IgD-negative memory B cell (primary cell): ENCODE measurements around the gene PANX3. TPM values are rescaled to one million over a fixed set of nuclear protein-coding genes. Genes with fewer than 3 reads are reported as not detected.
"Not testable (repeated sequence)": the region's sequence is repeated elsewhere in the genome, so short reads cannot be mapped to it uniquely, and the experiment has no call there.

ENCODE experiments used
- H3K27ac Mint-ChIP-seq, 3 donors: one replicate each; pipeline ENCODE4 v1.8.0; 2020 to 2022; ENCODE audit warnings: mild to moderate bottlenecking in 3 of 3, mixed read lengths in 3 of 3, moderate library complexity in 1 of 3
- H3K27me3 Mint-ChIP-seq: one replicate; pipeline ENCODE4 v1.8.0; 2021; ENCODE audit warnings: mixed read lengths
- H3K36me3 Mint-ChIP-seq: one replicate; pipeline ENCODE4 v1.8.0; 2020; ENCODE audit warnings: mild to moderate bottlenecking, mixed read lengths
- H3K4me1 Mint-ChIP-seq, 3 donors: one replicate each; pipeline ENCODE4 v1.8.0; 2020 to 2022; ENCODE audit warnings: mixed read lengths in 3 of 3, mild to moderate bottlenecking in 1 of 3
- H3K4me3 Mint-ChIP-seq, 4 donors: one replicate each; pipeline ENCODE4 v1.8.0; 2020 to 2022; ENCODE audit warnings: mild to moderate bottlenecking in 4 of 4, mixed read lengths in 4 of 4, moderate library complexity in 3 of 4
- H3K9me3 Mint-ChIP-seq, 3 donors: one replicate each; pipeline ENCODE4 v1.8.0; 2020 to 2021; ENCODE audit warnings: mixed read lengths in 3 of 3, mild to moderate bottlenecking in 1 of 3
- polyA plus RNA-seq: library from polyadenylated mRNA; unstranded; fragments of 300-500 nt; fragmentation: Illumina TruSeq; gene quantifications from one replicate; pipeline ENCODE4 v1.2.3, GENCODE V29; 2021

The PANX3 gene
- polyA plus RNA-seq, 1 donor from 2014 or later: not detected

DNA sequence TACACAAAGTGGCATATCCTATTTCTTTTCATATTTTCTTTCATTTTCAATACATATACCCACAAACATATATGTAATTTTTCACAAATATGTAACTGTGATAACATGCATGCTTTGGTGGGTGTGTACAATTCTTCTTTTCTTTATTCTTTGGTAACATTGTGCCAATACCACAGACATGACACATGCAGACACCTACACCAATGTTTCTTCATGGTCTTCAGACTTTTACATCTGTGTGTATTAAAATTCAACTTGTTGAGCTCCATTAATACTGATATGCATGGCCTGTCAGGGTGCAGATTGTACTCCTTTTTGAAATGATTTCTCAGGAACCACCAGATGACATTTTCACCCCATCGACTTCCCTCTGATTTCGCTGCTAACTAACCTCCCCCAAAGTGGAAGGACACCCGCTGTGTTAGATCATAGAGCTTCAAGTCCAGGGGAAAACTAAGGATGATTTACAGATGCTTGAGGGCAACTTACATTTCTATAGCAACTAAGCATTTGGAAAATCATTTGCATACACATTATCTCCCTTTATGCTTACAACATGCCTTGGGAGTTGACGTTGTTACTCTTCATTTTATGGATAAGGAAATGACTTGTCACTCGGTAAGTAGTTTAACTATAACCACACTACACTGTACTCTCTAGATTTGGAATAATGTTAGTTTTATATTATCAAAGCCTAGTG is 10.5 kb upstream of the PANX3 start:
- no peak overlapping the region for H3K4me3 Mint-ChIP-seq
- H3K27me3 Mint-ChIP-seq: peaks cover 6% of the 10 kb centered on the region
- H3K27ac Mint-ChIP-seq: no peak overlapping the region
- peaks cover 0 to 2% (median 0%) of the 10 kb centered on the region in 3 donors for H3K9me3 Mint-ChIP-seq
- H3K36me3 Mint-ChIP-seq: no peaks in the 10 kb centered on the region
- peaks cover 0 to under 1% (median 0%) of the 10 kb centered on the region in 3 donors for H3K4me1 Mint-ChIP-seq

DNA sequence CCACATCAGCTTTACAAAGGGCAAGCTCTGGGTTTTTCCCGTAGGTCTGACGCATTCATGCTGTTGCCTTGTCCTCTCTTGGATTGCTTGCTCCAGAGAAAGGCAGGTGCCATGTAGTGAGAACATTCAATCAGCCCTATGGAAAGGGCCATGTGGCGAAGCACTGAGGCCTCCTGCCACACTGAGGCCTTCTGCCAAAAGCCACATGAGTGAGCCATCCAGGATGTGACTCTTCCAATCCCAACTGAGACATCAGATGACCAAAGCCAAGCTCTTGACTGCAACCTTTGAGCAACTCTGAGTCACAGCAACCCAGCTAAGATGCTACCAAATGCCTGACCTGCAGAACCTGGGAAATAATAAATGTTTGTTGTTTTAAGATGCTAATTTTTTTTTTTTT is 9.0 kb upstream of the PANX3 start:
- Mint-ChIP-seq H3K9me3 (peaks cover 0 to 2% (median 0%) of the 10 kb centered on the region in 3 donors), H3K27me3 (peaks cover 4% of the 10 kb centered on the region), H3K4me3 (no peak overlapping the region), H3K4me1 (peaks cover 0 to 2% (median 0%) of the 10 kb centered on the region in 3 donors), H3K27ac (no peak overlapping the region), H3K36me3 (no peaks in the 10 kb centered on the region)

DNA sequence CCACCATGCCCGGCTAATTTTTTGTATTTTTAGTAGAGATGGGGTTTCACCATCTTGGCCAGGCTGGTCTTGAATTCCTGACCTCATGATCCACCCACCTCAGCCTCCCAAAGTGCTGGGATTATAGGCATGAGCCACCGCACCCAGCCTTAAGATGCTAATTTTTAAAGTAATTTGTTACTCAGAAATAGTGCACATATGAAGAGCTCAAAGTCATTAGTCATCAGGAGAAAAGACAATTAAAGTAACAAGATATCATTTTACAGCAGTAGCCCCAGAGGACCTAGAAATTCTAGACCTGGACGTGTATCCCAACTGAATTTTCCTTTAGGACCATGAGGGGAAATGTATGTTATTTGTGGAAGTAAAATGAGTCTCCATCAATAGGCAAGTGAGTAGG is 8.5 kb upstream of the PANX3 start:
- H3K27ac Mint-ChIP-seq, H3K36me3 Mint-ChIP-seq, H3K4me1 Mint-ChIP-seq, H3K9me3 Mint-ChIP-seq, H3K27me3 Mint-ChIP-seq, H3K4me3 Mint-ChIP-seq: not testable (repeated sequence)

DNA sequence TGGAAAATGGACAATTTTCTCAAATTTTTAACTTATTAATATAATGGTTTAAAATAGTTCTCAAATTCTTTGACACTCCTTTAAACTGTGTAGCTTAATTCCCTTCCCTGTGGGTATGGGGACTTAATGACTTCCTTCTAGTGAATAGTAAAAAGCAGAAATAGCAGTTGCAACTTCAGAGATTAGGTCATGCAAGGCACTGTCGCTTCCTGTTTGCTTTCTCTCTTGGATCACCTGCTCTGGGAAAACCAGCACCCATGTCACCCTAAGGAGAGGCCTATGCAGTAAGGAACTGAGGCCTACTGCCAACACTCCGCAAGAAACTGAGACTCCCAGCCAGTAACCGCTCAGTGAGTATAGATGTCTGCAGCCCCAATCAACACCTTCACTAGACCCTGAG is 5.5 kb upstream of the PANX3 start:
- H3K36me3 Mint-ChIP-seq: peaks cover 2% of the 10 kb centered on the region
- H3K4me1 Mint-ChIP-seq: peaks cover 0 to 2% (median 0%) of the 10 kb centered on the region in 3 donors
- no peaks in the 10 kb centered on the region for H3K9me3 Mint-ChIP-seq
- no peak overlapping the region for H3K4me3 Mint-ChIP-seq
- H3K27me3 Mint-ChIP-seq: peaks cover 3% of the 10 kb centered on the region
- H3K27ac Mint-ChIP-seq: peak overlapping the region in 1 of 3 donors; percentile 63

DNA sequence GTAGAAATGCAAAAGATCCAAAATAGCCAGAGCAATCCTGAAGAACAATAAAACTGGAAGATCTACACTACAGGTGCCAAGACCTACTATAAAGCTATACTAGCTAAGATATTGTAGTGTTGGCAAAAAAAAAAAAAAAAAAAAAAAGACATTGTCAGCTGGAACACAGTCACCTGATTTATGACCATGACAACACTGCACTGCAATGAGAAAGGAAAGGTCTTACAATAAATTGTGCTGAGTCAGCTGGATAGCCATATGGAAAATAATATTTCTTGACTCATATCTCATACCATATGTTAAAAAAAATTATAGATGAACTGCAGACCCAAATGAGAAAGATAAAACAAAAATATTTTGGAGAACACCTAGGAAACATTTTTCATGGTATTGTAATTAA is 3.1 kb upstream of the PANX3 start:
- H3K36me3 Mint-ChIP-seq: peaks cover 2% of the 10 kb centered on the region
- no peaks in the 10 kb centered on the region for H3K9me3 Mint-ChIP-seq
- no peak overlapping the region for H3K27ac Mint-ChIP-seq
- H3K27me3 Mint-ChIP-seq: no peaks in the 10 kb centered on the region
- H3K4me3 Mint-ChIP-seq: no peak overlapping the region
- peaks cover 0 to 2% (median 0%) of the 10 kb centered on the region in 3 donors for H3K4me1 Mint-ChIP-seq

DNA sequence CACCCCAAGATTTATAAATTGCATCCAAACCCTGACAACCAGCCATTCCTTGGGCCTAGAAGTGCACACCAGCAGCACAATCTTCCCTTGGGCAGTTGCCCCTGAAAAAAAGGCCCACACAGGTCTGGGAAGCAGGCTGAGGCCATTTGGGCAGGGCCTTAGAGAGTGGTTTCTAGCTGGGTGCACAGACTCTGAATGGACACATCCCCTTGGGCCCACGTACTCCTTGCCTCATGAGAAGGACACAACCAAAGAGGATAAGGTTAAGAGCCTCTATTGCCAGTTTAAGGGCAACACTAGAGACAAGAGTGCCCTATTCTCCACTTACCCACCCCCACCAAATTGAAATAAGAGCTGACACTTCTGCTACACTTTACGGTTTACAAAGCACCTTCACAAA is 933 bp upstream of the PANX3 start:
- Mint-ChIP-seq H3K4me1 (peaks cover 0 to 4% (median 0%) of the 10 kb centered on the region in 3 donors), H3K27ac (no peak overlapping the region), H3K27me3 (peaks cover 2% of the 10 kb centered on the region), H3K9me3 (no peaks in the 10 kb centered on the region), H3K4me3 (no peak overlapping the region), H3K36me3 (peaks cover 2% of the 10 kb centered on the region)

DNA sequence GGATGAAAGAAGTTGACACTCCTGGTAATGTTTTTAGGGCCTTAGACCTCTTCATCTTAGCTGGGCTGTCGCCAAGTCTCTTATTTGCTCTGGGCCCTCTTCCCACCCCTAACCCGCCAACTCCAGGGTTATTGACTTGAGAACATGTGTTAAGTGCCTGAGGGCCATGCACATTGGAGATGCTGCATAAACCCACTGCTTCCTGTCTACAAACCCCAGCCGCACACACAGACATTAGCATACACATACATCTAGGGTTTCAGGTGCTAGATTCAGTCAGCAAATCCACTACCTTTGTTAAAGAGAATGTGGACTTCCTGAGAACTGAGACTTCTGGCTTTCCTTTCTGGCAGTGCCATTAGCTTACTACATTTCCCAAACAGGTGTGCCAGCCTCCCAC is 817 bp downstream of the PANX3 start:
- Mint-ChIP-seq H3K27ac (no peak overlapping the region), H3K4me3 (no peak overlapping the region), H3K4me1 (peaks cover 0 to 2% (median 0%) of the 10 kb centered on the region in 3 donors), H3K27me3 (peaks cover 3% of the 10 kb centered on the region), H3K36me3 (peaks cover 2% of the 10 kb centered on the region), H3K9me3 (no peaks in the 10 kb centered on the region)

DNA sequence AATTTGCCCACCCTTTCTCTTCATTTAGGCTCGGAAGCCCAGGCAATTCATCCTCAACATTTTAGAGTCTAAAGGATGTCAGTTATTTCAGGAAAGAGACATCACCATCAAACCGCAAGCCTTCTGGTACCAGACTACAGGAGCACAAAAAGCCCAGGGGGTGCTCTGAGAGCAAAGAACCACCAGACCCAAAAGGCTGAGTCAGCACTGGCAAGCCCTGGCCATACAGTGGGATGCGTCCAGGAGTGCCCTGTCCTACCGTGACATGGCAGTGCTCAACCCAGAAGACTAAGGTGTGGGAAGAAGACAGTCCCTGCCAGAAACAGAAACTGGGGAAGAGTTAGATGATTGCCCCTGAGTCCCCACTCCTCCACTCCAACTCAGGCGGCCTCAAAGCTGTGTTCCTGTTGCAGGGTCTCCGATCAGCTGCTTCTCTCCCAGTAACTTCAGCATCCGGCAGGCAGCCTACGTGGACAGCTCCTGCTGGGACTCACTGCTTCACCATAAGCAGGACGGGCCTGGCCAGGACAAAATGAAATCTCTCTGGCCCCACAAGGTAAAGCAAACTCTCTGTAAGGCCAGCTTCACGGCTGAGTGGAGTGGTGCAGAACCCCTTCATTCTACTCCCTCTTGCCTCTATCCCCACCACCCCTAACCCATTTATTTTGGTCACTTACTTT is 1.5 kb downstream of the PANX3 start:
- peaks cover 3% of the 10 kb centered on the region for H3K36me3 Mint-ChIP-seq
- peaks cover 3% of the 10 kb centered on the region for H3K27me3 Mint-ChIP-seq
- H3K9me3 Mint-ChIP-seq: no peaks in the 10 kb centered on the region
- H3K27ac Mint-ChIP-seq: no peak overlapping the region
- H3K4me3 Mint-ChIP-seq: no peak overlapping the region
- H3K4me1 Mint-ChIP-seq: peaks cover 0 to 2% (median 1%) of the 10 kb centered on the region in 3 donors

DNA sequence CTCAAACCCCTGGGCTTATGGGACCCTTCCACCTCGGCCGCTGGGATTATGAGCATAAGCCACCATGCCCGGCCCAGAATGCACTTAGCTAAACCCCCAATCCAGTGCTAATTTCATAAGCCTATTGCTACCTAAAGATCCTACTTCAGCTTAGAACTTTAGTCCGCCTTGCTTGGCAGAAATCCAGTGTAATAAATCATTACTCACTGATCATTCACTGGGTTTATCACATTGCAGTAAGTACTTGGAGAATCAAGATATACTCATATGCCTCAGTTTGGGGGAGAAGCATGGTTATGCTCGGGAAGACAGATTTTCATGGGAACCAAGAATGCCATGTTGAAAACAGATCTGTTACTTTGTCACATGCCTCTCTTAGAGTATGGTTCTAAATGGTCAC is 7.6 kb downstream of the PANX3 start:
- Mint-ChIP-seq H3K4me1 (peaks cover 10 to 11% (median 11%) of the 10 kb centered on the region in 3 donors), H3K9me3 (no peaks in the 10 kb centered on the region), H3K27me3 (peaks cover 3% of the 10 kb centered on the region), H3K27ac (no peak overlapping the region), H3K4me3 (no peak overlapping the region), H3K36me3 (peaks cover 3% of the 10 kb centered on the region)

DNA sequence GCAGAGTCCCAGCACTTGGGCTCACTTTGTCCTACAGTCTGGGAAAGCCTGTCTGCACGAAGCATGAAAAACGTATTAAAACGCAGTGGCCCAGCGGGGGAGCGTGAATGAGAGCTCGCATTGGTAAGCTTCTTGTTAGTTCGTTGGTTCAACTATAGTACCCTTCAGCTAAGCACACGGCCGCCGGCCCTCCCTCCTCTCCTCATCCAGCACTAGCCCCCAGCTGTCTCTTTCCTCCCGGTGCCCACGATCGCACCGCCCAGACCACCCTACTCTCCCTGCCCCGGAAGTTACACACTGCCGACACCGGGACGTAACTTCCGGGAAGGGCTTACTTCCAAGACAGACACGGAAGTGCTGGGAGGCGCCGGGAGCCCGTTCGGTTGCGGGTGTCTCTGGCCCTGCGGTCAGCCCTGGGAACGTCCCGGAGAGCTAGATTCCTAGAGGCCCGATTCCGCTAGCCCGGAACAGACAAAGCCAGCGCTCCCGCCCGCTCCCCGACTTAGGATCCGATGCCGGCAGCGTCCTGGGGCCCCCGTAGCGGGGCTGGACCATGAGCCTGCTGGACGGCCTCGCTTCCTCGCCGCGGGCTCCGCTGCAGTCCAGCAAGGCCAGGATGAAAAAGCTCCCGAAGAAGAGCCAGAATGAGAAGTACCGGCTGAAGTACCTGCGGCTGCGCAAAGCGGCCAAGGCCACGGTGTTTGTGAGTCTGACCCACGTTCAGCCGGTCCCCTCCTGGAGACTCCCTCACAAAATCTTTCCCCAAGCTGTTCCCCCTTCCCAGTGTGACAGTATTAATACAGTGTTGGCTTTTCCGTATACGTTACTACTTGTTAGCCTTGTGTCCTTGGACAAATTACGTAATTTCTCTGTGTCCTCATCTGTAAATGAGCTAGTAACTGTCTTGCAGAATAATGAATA is 11.6 kb downstream of the PANX3 start, which contains the start of gene TBRG1:
TBRG1 (plus strand) TSS at position 334 of the 921 bp plus-strand sequence; CDS start at position 554, 220 bp downstream.
- H3K27ac Mint-ChIP-seq: peak within 1 kb of the TSS; percentile 80 to 98 (median 97)
- H3K27me3 Mint-ChIP-seq: no peaks in the 10 kb centered on the region
- peaks cover 6% of the 10 kb centered on the region for H3K36me3 Mint-ChIP-seq
- peak within 1 kb of the TSS; percentile 90 to 100 (median 99) for H3K4me3 Mint-ChIP-seq
- peaks cover 18 to 23% (median 21%) of the 10 kb centered on the region in 3 donors for H3K4me1 Mint-ChIP-seq
- H3K9me3 Mint-ChIP-seq: no peaks in the 10 kb centered on the region

DNA sequence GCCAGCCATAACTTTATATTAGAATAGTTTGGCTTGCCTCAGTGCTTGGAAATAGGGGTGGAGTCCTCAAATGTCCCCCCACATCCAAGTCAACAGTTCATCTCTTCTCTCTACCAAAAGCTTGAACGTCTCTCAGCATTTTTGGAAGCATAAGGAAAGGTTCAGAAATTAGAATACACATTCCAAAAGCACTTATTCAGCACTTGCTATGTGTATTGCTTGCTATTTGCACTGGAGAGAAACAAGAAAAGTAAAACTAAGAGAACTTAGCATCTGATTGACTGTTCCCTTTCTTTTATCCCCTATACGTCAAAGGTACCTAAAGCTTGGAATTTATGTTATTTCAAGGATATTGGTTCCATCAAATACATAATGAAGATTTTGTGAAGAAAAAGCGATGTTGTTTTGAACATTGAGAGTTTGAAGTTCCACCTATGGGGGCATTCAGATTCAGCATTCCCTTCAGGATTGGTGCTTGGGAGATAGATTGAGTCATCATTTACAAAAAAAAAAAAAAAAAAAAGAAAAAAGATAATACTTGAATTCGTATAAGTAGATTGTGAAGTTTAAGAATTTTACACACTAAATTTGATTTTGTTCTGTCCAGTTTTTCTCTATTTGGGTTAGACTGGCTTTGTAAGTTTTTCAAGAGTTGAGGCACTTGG is 12.8 kb downstream of the PANX3 start:
- no peaks in the 10 kb centered on the region for H3K27me3 Mint-ChIP-seq
- peak overlapping the region; percentile 90 to 100 (median 99) for H3K4me3 Mint-ChIP-seq
- no peaks in the 10 kb centered on the region for H3K9me3 Mint-ChIP-seq
- H3K27ac Mint-ChIP-seq: peak overlapping the region in 1 of 3 donors; percentile 97
- H3K4me1 Mint-ChIP-seq: peaks cover 20 to 23% (median 21%) of the 10 kb centered on the region in 3 donors
- peaks cover 6% of the 10 kb centered on the region for H3K36me3 Mint-ChIP-seq

DNA sequence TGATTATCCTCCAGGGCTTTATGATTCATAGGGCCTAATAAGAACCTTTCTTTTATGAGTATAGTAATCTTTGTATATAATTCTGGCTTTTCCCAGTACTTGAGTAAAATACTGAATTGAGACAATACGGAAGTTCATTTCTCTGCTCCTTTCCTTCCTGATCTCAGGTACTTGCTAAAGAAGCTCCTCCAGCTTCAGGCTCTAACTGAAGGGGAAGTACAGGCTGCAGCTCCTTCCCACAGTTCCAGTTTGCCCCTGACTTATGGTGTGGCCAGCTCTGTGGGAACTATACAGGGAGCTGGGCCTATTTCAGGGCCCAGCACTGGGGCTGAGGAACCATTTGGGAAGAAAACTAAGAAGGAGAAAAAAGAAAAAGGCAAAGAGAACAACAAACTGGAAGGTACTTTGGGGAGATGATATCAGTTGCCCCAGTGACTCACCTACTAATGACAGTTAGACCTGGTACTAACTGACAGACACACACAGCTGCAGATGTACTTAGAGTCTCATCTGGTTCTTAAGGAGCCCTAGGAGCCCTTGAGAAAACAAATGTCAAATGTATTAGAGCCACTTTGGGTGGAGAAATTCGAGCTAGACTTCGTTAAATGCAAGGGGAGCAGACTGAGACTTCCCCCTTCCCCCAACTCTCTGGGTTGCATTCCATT is 14.4 kb downstream of the PANX3 start:
- Mint-ChIP-seq H3K4me3 (peak overlapping the region in 1 of 4 donors; percentile 43), H3K4me1 (peaks cover 20 to 23% (median 21%) of the 10 kb centered on the region in 3 donors), H3K9me3 (no peaks in the 10 kb centered on the region), H3K27ac (peak overlapping the region in 1 of 3 donors; percentile 34), H3K36me3 (peaks cover 6% of the 10 kb centered on the region), H3K27me3 (no peaks in the 10 kb centered on the region)

DNA sequence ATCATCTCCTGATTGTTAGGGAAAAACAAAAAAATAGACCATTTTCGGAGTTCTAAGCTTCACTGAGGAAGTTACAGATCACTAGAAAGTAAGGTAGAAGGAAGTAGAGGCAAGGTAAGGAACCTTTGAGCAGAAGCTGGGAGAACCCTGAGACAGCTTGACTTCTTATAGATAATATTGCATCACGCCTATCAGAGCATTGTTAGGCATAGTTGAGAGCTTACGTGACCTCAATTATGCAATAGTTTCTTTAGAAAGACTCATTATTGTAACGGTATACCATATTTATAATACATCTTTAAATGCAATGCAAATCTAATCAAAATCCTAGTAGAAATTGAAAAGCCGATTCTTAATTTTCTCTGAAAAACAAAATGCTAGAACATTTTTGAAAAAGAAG is 16.3 kb downstream of the PANX3 start:
- peaks cover 9% of the 10 kb centered on the region for H3K36me3 Mint-ChIP-seq
- peak overlapping the region in 1 of 4 donors; percentile 2 for H3K4me3 Mint-ChIP-seq
- H3K9me3 Mint-ChIP-seq: no peaks in the 10 kb centered on the region
- H3K27me3 Mint-ChIP-seq: no peaks in the 10 kb centered on the region
- H3K27ac Mint-ChIP-seq: no peak overlapping the region
- peaks cover 17 to 19% (median 19%) of the 10 kb centered on the region in 3 donors for H3K4me1 Mint-ChIP-seq

DNA sequence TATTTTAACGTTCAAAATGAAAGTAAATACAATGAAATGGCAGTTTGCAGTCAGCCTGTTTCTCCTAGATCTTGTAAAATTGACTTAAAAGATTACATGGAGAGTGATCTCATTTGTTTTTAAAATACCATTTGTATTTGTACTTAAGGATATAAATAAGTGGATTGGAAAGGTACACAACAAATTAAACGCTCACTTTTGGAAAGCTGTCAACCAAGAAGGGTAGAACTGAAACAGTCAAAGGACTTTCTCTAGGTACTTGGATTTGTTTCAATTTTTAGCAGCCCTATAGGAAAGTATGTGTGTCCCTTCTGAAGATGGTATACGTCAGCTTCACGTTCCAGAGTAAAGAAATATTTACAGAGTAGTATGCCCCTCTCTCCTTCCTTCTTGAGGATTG is 18.7 kb downstream of the PANX3 start:
- no peak overlapping the region for H3K27ac Mint-ChIP-seq
- no peaks in the 10 kb centered on the region for H3K9me3 Mint-ChIP-seq
- H3K27me3 Mint-ChIP-seq: no peaks in the 10 kb centered on the region
- peaks cover 5 to 10% (median 6%) of the 10 kb centered on the region in 3 donors for H3K4me1 Mint-ChIP-seq
- peaks cover 9% of the 10 kb centered on the region for H3K36me3 Mint-ChIP-seq
- H3K4me3 Mint-ChIP-seq: peak overlapping the region in 1 of 4 donors; percentile 37
